HepG2 (cell line): ENCODE results near the gene KMT2B. TPM values are rescaled to one million over a fixed set of nuclear protein-coding genes. Genes with fewer than 3 reads are reported as not detected.

Experiments used
- ARID3A ChIP-seq: IDR thresholded peaks from 2 replicates; pipeline ENCODE4 v1.6.1; 2012; ENCODE audit warnings: low read depth, low read length, improper control_type of control experiment
- CBX5 ChIP-seq: sonication (generic); formaldehyde crosslinking; IDR thresholded peaks from 2 replicates; pipeline ENCODE4 v1.4.0; 2020; ENCODE audit warnings: missing genetic modification reagents, borderline replicate concordance
- CTCF ChIP-seq: sonication (generic); formaldehyde crosslinking; IDR thresholded peaks from 2 replicates; pipeline ENCODE4 v1.5.0; 2020; ENCODE audit warnings: mild to moderate bottlenecking, missing genetic modification reagents, moderate library complexity
- ERF ChIP-seq: IDR thresholded peaks from 2 replicates; pipeline ENCODE4 v1.6.1; 2018; ENCODE audit warnings: missing biosample characterization, missing genetic modification reagents
- FOXK1 ChIP-seq: sonication (generic); formaldehyde crosslinking; IDR thresholded peaks from 2 replicates; pipeline ENCODE4 v1.4.0; 2020; ENCODE audit warnings: low read depth, missing genetic modification reagents, borderline replicate concordance
- FOXO1 ChIP-seq: sonication (generic); formaldehyde crosslinking; IDR thresholded peaks from 2 replicates; pipeline ENCODE4 v1.4.0; 2020; ENCODE audit warnings: missing genetic modification reagents
- GATAD1 ChIP-seq: IDR thresholded peaks from 2 replicates; pipeline ENCODE4 v1.6.1; 2016; ENCODE audit warnings: missing genetic modification reagents, missing compliant biosample characterization
- HNRNPK ChIP-seq: fragments of 200-400 bp; formaldehyde crosslinking; IDR thresholded peaks from 2 replicates; pipeline ENCODE4 v1.6.1; 2018; ENCODE audit warnings: low read length, low read depth, moderate library complexity, mild to moderate bottlenecking; ENCODE audit not compliant: poor library complexity, severe bottlenecking
- IRF2 ChIP-seq: IDR thresholded peaks from 2 replicates; pipeline ENCODE4 v1.6.1; 2018; ENCODE audit warnings: missing genetic modification reagents, missing compliant biosample characterization
- KDM1A ChIP-seq: IDR thresholded peaks from 2 replicates; pipeline ENCODE4 v1.6.1; 2016; ENCODE audit warnings: missing compliant biosample characterization
- KDM2A ChIP-seq: sonication (generic); formaldehyde crosslinking; IDR thresholded peaks from 2 replicates; pipeline ENCODE4 v1.4.0; 2020; ENCODE audit warnings: low read depth, missing genetic modification reagents, borderline replicate concordance
- KLF15 ChIP-seq: sonication (generic); formaldehyde crosslinking; IDR thresholded peaks from 2 replicates; pipeline ENCODE4 v1.8.1; 2023; ENCODE audit warnings: borderline replicate concordance, mild to moderate bottlenecking, inconsistent platforms, missing genetic modification reagents, mixed read lengths
- MED1 ChIP-seq: sonication (generic); formaldehyde crosslinking; IDR thresholded peaks from 2 replicates; pipeline ENCODE4 v1.4.0; 2020; ENCODE audit warnings: missing genetic modification reagents
- MXI1 ChIP-seq: IDR thresholded peaks from 3 replicates; pipeline ENCODE4 v1.6.1; 2012; ENCODE audit warnings: low read depth, low read length, inconsistent platforms, borderline replicate concordance
- NFYB ChIP-seq: sonication (generic); formaldehyde crosslinking; IDR thresholded peaks from 2 replicates; pipeline ENCODE4 v1.4.0; 2020; ENCODE audit warnings: missing genetic modification reagents
- PHF8 ChIP-seq: sonication (generic); formaldehyde crosslinking; IDR thresholded peaks from 2 replicates; pipeline ENCODE4 v1.5.0; 2020; ENCODE audit warnings: missing genetic modification reagents
- SMC3 ChIP-seq: IDR thresholded peaks from 2 replicates; pipeline ENCODE4 v1.6.1; 2011; ENCODE audit warnings: low read length, improper control_type of control experiment
- SNRNP70 ChIP-seq: fragments of 200-400 bp; formaldehyde crosslinking; IDR thresholded peaks from 2 replicates; pipeline ENCODE4 v1.6.1; 2017; ENCODE audit warnings: mild to moderate bottlenecking, low read depth, low read length, moderate library complexity
- TFAP4 ChIP-seq: sonication (generic); IDR thresholded peaks from 2 replicates; pipeline ENCODE4 v1.6.1; 2016; ENCODE audit warnings: low read depth, borderline replicate concordance
- ZBTB25 ChIP-seq: IDR thresholded peaks from 2 replicates; pipeline ENCODE4 v1.6.1; 2018; ENCODE audit warnings: missing genetic modification reagents
- ZNF414 ChIP-seq: sonication (generic); formaldehyde crosslinking; IDR thresholded peaks from 2 replicates; pipeline ENCODE4 v1.5.0; 2020; ENCODE audit warnings: missing genetic modification reagents
- polyA plus RNA-seq, 8 experiments: library from polyadenylated mRNA; depleted of rRNA in 3 of 8; stranded (reverse) in 7 of 8; unstranded in 1 of 8; fragments of >200 nt; fragmentation: Illumina TruSeq in 4 of 8; extraction: Trizol in 4 of 8; gene quantifications; 2 replicates each; pipeline versions ENCODE4 v1.2.1 to v1.2.3, GENCODE V29; 2011 to 2016; ENCODE audit warnings: low read depth in 4 of 8, missing spikeins in 1 of 8, mixed read lengths in 1 of 8; ENCODE audit not compliant: insufficient read depth in 1 of 8
- total RNA-seq, 5 experiments: library from RNA; depleted of rRNA; stranded (reverse); fragments of >200 nt; fragmentation: Illumina TruSeq; extraction: Trizol; gene quantifications; 2 replicates each; pipeline ENCODE4 v1.2.3, GENCODE V29; 2016; ENCODE audit warnings: low read depth in 1 of 5

Gene KMT2B
- total and polyA plus RNA-seq, 2 of the 13 experiments (the other 11 are each of a cell fraction or from before 2014, with no cell fraction given), result 6.2 to 16.9 TPM

- TF ChIP-seq KLF15 (CRISPR knock-in tag) (no peak), GATAD1 (CRISPR knock-in tag) (peak; percentile 70), IRF2 (CRISPR knock-in tag) (peak; percentile 71), HNRNPK (peak; percentile 81), ERF (peak; percentile 71; the same call in 1 of the 2 replicates), KDM1A (CRISPR knock-in tag) (no peak), SNRNP70 (no peak), ZBTB25 (0 out of 2 replicates have a peak, but pooled peaks have one; percentile 39), CTCF (CRISPR knock-in tag) (peak; percentile 97), NFYB (CRISPR knock-in tag) (no peak), SMC3 (peak; percentile 96), TFAP4 (peak; percentile 37; the same call in 1 of the 2 replicates), CBX5 (peak; percentile 53; the same call in 1 of the 2 replicates), KDM2A (peak; percentile 75; the same call in 1 of the 2 replicates), MXI1 (peak; percentile 31; the same call in 1 of the 3 replicates), MED1 (CRISPR knock-in tag) (no peak), PHF8 (no peak), ARID3A (peak; percentile 66; the same call in 1 of the 2 replicates), ZNF414 (CRISPR knock-in tag) (0 out of 2 replicates have a peak, but pooled peaks have one; percentile 33), FOXO1 (CRISPR knock-in tag) (0 out of 2 replicates have a peak, but pooled peaks have one; percentile 52), FOXK1 (CRISPR knock-in tag) (peak; percentile 50; the same call in 1 of the 2 replicates)
Measured at GRCh38 chr19:35693835-35694599, 23.8 kb upstream of the KMT2B start (continued).
